Endometrial microvascular endothelial cells (primary cell): ENCODE results near the gene DSCAM. TPM values are rescaled to one million over a fixed set of nuclear protein-coding genes. Genes with fewer than 3 reads are reported as not detected.

Source experiments
- in situ Hi-C: cut with HindIII; loops from 2 replicates; pipeline ENCODE4 v1.10.0; 2017; ENCODE audit warnings: low sequenced_read_pairs, low pct_unique_long_range_greater_than_20kb; ENCODE audit errors: inconsistent ontology term
- total RNA-seq: library from RNA; depleted of rRNA; stranded (reverse); fragments of >200 nt; gene quantifications from one replicate; pipeline ENCODE4 v1.2.3, GENCODE V29; 2015; ENCODE audit errors: inconsistent ontology term

Gene DSCAM
- total RNA-seq, 1 donor from 2014 or later, result not detected

GRCh38 chr21:39979321-39979720 is 867.6 kb downstream of the DSCAM start:
- in situ Hi-C loops, result no loop called here

GRCh38 chr21:39976800-39977199 is 870.2 kb downstream of the DSCAM start:
- in situ Hi-C loops, result no loop called here

GRCh38 chr21:39972976-39973770 is 873.8 kb downstream of the DSCAM start:
- in situ Hi-C loops, result no loop called here

DNA sequence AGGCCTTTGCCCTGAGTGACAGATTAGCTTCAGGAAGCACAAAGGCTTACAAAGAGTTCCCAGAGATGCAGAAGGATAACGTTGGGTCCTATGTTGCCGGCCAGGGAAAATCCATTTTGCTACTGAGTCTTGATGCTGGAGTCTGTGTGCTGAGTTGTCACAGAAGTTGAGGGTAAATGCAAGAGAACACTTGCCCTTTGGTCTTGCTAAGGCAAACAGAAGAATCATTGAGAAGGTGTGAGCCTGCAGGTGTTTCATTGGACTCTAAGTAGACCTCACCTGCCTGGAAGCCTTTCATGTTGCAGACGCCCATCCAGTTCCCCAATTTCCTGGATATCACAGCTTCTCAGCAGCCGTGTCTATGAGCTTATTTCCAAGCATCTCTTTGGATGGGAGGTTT is 874.5 kb downstream of the DSCAM start:
- in situ Hi-C loops, result no loop called here

- in situ Hi-C loops, result no loop called here
Measured at GRCh38 chr21:39971956-39972355, 875.0 kb downstream of the DSCAM start.

- in situ Hi-C loops, result no loop called here
Measured at GRCh38 chr21:39969691-39970364, 877.1 kb downstream of the DSCAM start.

DNA sequence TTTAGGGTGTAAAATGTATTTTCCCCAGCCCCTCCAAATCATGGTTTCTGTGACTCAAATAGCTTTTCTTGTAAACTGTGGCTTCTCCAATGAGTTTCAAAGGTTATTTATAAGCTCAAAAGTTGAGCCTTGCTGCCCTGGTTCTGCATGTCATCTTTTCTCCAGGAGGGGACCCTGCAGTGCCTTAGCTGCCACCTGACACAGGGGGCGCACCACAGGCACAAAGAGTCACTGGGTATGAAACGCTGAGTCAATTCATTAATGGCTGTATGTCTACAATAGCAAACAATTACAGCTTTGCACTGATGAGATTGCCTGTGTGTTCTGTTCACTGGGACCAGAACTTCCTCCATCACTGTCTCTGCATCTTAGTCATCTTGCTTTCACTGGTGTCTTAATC is 878.9 kb downstream of the DSCAM start:
- in situ Hi-C loops, result no loop called here

GRCh38 chr21:39966786-39967185 is 880.2 kb downstream of the DSCAM start:
- in situ Hi-C loops, result no loop called here

DNA sequence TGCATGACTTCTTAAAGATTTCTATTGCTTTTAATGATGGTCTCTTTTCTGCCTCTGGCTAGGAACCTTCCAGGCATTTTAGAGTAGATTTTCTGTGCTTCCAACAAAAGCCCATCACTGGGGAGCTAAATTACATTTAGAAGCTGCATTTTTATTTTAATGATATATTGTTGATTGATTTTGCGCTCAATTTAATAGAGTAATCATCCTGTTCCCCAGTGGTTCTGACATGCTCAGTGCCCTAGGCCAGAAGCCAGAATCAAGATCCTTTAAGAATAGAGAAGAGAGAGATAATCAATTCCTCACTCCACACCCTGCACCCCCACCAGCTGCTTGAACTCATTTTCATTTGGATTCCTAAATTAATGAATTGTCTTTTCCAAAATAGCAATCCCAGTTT is 881.9 kb downstream of the DSCAM start:
- in situ Hi-C loops, result no loop called here

DNA sequence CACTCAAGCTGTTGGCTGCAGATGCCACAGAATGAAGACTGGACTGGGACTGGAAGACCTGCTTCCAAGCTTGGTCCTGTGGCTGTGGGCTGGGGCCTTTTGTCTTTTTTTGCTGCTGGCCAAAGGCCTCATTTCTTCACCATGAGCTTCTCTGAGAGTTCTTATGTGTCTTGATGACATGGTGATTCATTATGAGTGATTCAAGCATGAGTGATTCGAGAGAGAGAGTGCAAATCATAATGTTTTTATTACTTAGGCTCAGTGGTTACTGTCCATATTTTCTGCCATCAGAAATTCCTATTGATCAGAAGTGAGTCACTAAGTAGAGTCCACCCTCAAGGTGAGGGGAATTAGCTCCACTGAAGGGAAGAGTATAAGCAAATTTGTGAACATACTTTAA is 885.7 kb downstream of the DSCAM start:
- in situ Hi-C loops, result no loop called here
